DND-41 (cell line): Measurements from ENCODE around the gene PKD1L1.

Experiments used
- ATAC-seq: fragments of 200-7000 bp; cut with Tn5 transposase; 3 replicates; pipeline ENCODE4 v1.9.1; 2021; ENCODE audit warnings: low read depth; ENCODE audit not compliant: insufficient read depth
- DNase-seq: peaks from one replicate; pipeline ENCODE4 v3.0.0-alpha.2; 2020
- H2AFZ ChIP-seq: 2 replicates; pipeline ENCODE4 v1.6.0; 2012; ENCODE audit warnings: low read depth, low read length
- H3K27ac ChIP-seq: 2 replicates; pipeline ENCODE4 v1.5.1; 2012; ENCODE audit warnings: low read length, inconsistent platforms
- H3K27me3 ChIP-seq: fragments of 200-600 bp; sonication (generic); 2 replicates; pipeline ENCODE4 v1.6.0; 2012; ENCODE audit warnings: low read length, mild to moderate bottlenecking, inconsistent platforms; ENCODE audit not compliant: insufficient read depth, poor library complexity
- H3K36me3 ChIP-seq: 2 replicates; pipeline ENCODE4 v1.5.1; 2012; ENCODE audit warnings: low read length, inconsistent platforms; ENCODE audit not compliant: insufficient read depth
- H3K4me1 ChIP-seq: 2 replicates; pipeline ENCODE4 v1.5.1; 2012; ENCODE audit warnings: mild to moderate bottlenecking, low read length; ENCODE audit not compliant: insufficient read depth
- H3K4me2 ChIP-seq: 2 replicates; pipeline ENCODE4 v1.6.0; 2012; ENCODE audit warnings: mild to moderate bottlenecking, moderate library complexity, low read length, inconsistent platforms; ENCODE audit not compliant: insufficient read depth
- H3K4me3 ChIP-seq, 2 experiments: fragments of 200-600 bp in 1 of 2; shearing (Covaris generic) in 1 of 2; 2 replicates each; pipeline ENCODE4 v1.5.1; 2012 to 2016; ENCODE audit warnings: inconsistent platforms in 2 of 2, low read length in 2 of 2, mild to moderate bottlenecking in 2 of 2, low read depth in 1 of 2, moderate library complexity in 1 of 2
- H3K79me2 ChIP-seq: 2 replicates; pipeline ENCODE4 v1.6.0; 2012; ENCODE audit warnings: low read length, inconsistent platforms; ENCODE audit not compliant: insufficient read depth
- H3K9ac ChIP-seq: 2 replicates; pipeline ENCODE4 v1.6.0; 2012; ENCODE audit warnings: low read depth, mild to moderate bottlenecking, inconsistent platforms, low read length, moderate library complexity
- H3K9me3 ChIP-seq: 2 replicates; pipeline ENCODE4 v1.5.1; 2012; ENCODE audit warnings: low read length, moderate library complexity, mild to moderate bottlenecking, inconsistent platforms; ENCODE audit not compliant: insufficient read depth, severe bottlenecking
- H4K20me1 ChIP-seq: 2 replicates; pipeline ENCODE4 v1.6.0; 2012; ENCODE audit warnings: low read length; ENCODE audit not compliant: insufficient read depth
- CTCF ChIP-seq: IDR thresholded peaks from 2 replicates; pipeline ENCODE4 v1.5.1; 2012; ENCODE audit warnings: borderline replicate concordance, low read length, moderate library complexity, mild to moderate bottlenecking; ENCODE audit not compliant: poor library complexity, severe bottlenecking; ENCODE audit errors: extremely low read depth
- EZH2 ChIP-seq: IDR thresholded peaks from 3 replicates; pipeline ENCODE4 v1.6.1; 2012; ENCODE audit warnings: borderline replicate concordance, low read depth, mild to moderate bottlenecking, moderate library complexity, low read length, inconsistent platforms; ENCODE audit not compliant: severe bottlenecking

The PKD1L1 gene

GRCh38 chr7:47882635-47883034, 65.6 kb downstream of the PKD1L1 start:
- Histone ChIP-seq H3K4me2 (no peak overlapping the region), H3K27ac (no peak overlapping the region), H3K79me2 (no peaks in the 10 kb centered on the region), H3K4me1 (no peaks in the 10 kb centered on the region), H2AFZ (no peak overlapping the region), H3K36me3 (no peaks in the 10 kb centered on the region), H3K4me3 (no peak overlapping the region), H4K20me1 (no peaks in the 10 kb centered on the region), H3K9me3 (no peaks in the 10 kb centered on the region), H3K27me3 (no peaks in the 10 kb centered on the region), H3K9ac (no peak overlapping the region)
- DNase-seq (no peak), ATAC-seq (no peak)
- TF ChIP-seq EZH2 = no peak
- no peak for TF ChIP-seq CTCF

DNA sequence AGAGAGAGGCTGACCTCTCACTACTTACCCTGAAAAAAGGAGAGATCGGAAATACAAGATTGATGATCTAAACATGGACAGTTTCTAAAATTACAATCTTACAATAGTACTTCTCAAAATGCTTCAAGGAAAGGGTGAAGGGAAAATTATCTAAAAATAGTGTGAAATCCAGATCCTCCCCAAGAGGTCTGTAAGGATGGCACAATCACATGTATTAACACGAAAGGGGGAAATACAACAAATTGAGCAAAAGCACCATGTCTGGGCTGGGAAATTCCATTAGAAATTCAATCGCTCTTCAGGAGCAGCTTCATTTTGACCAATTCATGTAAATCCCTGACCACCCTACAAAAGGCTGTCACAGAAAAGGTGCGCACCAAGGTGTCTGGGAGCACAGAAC, 67.0 kb downstream of the PKD1L1 start:
- H3K9me3 ChIP-seq = no peaks in the 10 kb centered on the region
- no peaks in the 10 kb centered on the region for H3K79me2 ChIP-seq
- no peak overlapping the region for H2AFZ ChIP-seq
- DNase-seq (no peak), ATAC-seq (no peak)
- H3K4me1 ChIP-seq = no peaks in the 10 kb centered on the region
- no peak overlapping the region for H3K27ac ChIP-seq
- no peaks in the 10 kb centered on the region for H4K20me1 ChIP-seq
- TF ChIP-seq CTCF = no peak
- TF ChIP-seq EZH2 = no peak
- no peaks in the 10 kb centered on the region for H3K27me3 ChIP-seq
- no peaks in the 10 kb centered on the region for H3K36me3 ChIP-seq
- H3K9ac ChIP-seq = no peak overlapping the region
- no peak overlapping the region for H3K4me2 ChIP-seq
- H3K4me3 ChIP-seq = no peak overlapping the region

DNA sequence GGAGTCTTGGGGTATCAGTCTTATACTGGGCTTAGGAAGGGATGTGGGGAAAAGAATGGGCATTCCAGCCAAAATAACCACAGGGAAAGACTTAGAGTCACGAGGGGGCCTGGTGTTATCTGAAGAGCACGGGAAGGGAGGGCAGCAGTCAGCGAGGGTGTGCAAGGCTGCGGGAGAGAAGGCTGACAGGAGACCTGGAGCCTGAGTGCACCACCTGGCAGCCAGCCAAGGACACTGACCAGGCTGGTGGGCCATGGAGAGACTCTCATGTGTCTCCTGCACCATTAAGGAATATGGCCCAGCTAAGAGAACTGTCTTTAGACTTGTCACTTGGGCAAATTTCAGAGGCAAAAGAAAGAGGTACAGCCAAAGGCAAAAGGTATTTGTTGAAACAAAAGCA, 69.6 kb downstream of the PKD1L1 start:
- DNase-seq (no peak), ATAC-seq (no peak)
- Histone ChIP-seq H3K79me2 (no peaks in the 10 kb centered on the region), H3K9ac (no peak overlapping the region), H2AFZ (no peak overlapping the region), H3K4me2 (no peak overlapping the region), H3K4me1 (no peaks in the 10 kb centered on the region), H3K27me3 (no peaks in the 10 kb centered on the region), H3K36me3 (no peaks in the 10 kb centered on the region), H3K4me3 (no peak overlapping the region), H4K20me1 (no peaks in the 10 kb centered on the region), H3K27ac (no peak overlapping the region), H3K9me3 (no peaks in the 10 kb centered on the region)
- no peak for TF ChIP-seq EZH2
- TF ChIP-seq CTCF = no peak

GRCh38 chr7:47877336-47877735, 70.9 kb downstream of the PKD1L1 start:
- DNase-seq (no peak), ATAC-seq (no peak)
- no peaks in the 10 kb centered on the region for H3K9me3 ChIP-seq
- no peaks in the 10 kb centered on the region for H4K20me1 ChIP-seq
- no peaks in the 10 kb centered on the region for H3K27me3 ChIP-seq
- TF ChIP-seq EZH2 = no peak
- no peak for TF ChIP-seq CTCF
- no peak overlapping the region for H3K4me3 ChIP-seq
- no peak overlapping the region for H3K4me2 ChIP-seq
- no peak overlapping the region for H3K27ac ChIP-seq
- H3K79me2 ChIP-seq = no peaks in the 10 kb centered on the region
- H3K4me1 ChIP-seq = no peaks in the 10 kb centered on the region
- no peak overlapping the region for H3K9ac ChIP-seq
- no peak overlapping the region for H2AFZ ChIP-seq
- H3K36me3 ChIP-seq = no peaks in the 10 kb centered on the region
